Measurements from ENCODE around the gene MYLK4.

- TF ChIP-seq, protein P1, sequence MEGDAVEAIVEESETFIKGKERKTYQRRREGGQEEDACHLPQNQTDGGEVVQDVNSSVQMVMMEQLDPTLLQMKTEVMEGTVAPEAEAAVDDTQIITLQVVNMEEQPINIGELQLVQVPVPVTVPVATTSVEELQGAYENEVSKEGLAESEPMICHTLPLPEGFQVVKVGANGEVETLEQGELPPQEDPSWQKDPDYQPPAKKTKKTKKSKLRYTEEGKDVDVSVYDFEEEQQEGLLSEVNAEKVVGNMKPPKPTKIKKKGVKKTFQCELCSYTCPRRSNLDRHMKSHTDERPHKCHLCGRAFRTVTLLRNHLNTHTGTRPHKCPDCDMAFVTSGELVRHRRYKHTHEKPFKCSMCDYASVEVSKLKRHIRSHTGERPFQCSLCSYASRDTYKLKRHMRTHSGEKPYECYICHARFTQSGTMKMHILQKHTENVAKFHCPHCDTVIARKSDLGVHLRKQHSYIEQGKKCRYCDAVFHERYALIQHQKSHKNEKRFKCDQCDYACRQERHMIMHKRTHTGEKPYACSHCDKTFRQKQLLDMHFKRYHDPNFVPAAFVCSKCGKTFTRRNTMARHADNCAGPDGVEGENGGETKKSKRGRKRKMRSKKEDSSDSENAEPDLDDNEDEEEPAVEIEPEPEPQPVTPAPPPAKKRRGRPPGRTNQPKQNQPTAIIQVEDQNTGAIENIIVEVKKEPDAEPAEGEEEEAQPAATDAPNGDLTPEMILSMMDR (IDR thresholded peaks at IDR 0.05): no peak
- no peak for TF ChIP-seq POLR2AphosphoS5 (IDR thresholded peaks at IDR 0.05; ENCODE audit: low read depth, low read length)
- no peak for TF ChIP-seq TCF7L2 (IDR thresholded peaks at IDR 0.05; ENCODE audit: low read depth, low read length)
- TF ChIP-seq, protein P2, sequence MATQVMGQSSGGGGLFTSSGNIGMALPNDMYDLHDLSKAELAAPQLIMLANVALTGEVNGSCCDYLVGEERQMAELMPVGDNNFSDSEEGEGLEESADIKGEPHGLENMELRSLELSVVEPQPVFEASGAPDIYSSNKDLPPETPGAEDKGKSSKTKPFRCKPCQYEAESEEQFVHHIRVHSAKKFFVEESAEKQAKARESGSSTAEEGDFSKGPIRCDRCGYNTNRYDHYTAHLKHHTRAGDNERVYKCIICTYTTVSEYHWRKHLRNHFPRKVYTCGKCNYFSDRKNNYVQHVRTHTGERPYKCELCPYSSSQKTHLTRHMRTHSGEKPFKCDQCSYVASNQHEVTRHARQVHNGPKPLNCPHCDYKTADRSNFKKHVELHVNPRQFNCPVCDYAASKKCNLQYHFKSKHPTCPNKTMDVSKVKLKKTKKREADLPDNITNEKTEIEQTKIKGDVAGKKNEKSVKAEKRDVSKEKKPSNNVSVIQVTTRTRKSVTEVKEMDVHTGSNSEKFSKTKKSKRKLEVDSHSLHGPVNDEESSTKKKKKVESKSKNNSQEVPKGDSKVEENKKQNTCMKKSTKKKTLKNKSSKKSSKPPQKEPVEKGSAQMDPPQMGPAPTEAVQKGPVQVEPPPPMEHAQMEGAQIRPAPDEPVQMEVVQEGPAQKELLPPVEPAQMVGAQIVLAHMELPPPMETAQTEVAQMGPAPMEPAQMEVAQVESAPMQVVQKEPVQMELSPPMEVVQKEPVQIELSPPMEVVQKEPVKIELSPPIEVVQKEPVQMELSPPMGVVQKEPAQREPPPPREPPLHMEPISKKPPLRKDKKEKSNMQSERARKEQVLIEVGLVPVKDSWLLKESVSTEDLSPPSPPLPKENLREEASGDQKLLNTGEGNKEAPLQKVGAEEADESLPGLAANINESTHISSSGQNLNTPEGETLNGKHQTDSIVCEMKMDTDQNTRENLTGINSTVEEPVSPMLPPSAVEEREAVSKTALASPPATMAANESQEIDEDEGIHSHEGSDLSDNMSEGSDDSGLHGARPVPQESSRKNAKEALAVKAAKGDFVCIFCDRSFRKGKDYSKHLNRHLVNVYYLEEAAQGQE (IDR thresholded peaks at IDR 0.05; ENCODE audit: insufficient read depth in 1 of 2, low read depth in 2 of 2, low read length in 1 of 2): no peak
These were observed 114.8 kb downstream of the MYLK4 start for GRCh38 chr6:2635911-2636310.

Data from Panc1 (cell line).